NCI-H1048 (cell line): ENCODE data around the gene TRIM52.

ENCODE experiments used
- DNase-seq: peaks from one replicate; lab custom pipeline; 2025; lab: John Stamatoyannopoulos, UW

TRIM52 gene

GRCh38 chr5:181258576-181258975 is 2.4 kb downstream of the TRIM52 start:
- no peak for DNase-seq

- no peak for DNase-seq
These were observed 4.9 kb downstream of the TRIM52 start for GRCh38 chr5:181255836-181256578.

GRCh38 chr5:181255276-181255675 is 5.7 kb downstream of the TRIM52 start:
- DNase-seq, result no peak

GRCh38 chr5:181248277-181248676 is 12.7 kb downstream of the TRIM52 start:
- DNase-seq, result no peak

GRCh38 chr5:181246276-181247049 is 14.5 kb downstream of the TRIM52 start:
- DNase-seq, result no peak

GRCh38 chr5:181245427-181246275 is 15.3 kb downstream of the TRIM52 start:
- DNase-seq, result no peak

GRCh38 chr5:181243564-181244343 is 17.2 kb downstream of the TRIM52 start, which contains the start of gene RACK1:
TSS of gene RACK1 (minus strand) at chr5:181243906. CDS start at chr5:181243800, 106 bp downstream.
- DNase-seq, result no peak

GRCh38 chr5:181243018-181243563 is 17.9 kb downstream of the TRIM52 start:
- DNase-seq, result no peak

GRCh38 chr5:181242031-181242451 is 18.9 kb downstream of the TRIM52 start:
- DNase-seq, result no peak

GRCh38 chr5:181241393-181241975 is 19.5 kb downstream of the TRIM52 start:
- no peak for DNase-seq

GRCh38 chr5:181239062-181239663 is 21.8 kb downstream of the TRIM52 start:
- no peak for DNase-seq

- no peak for DNase-seq
These were observed 23.1 kb downstream of the TRIM52 start for GRCh38 chr5:181237729-181238385.

- no peak for DNase-seq
These were observed 23.8 kb downstream of the TRIM52 start for GRCh38 chr5:181236954-181237641.

- no peak for DNase-seq
These were observed 24.5 kb downstream of the TRIM52 start for GRCh38 chr5:181236471-181236870.

GRCh38 chr5:181235689-181236366 is 25.1 kb downstream of the TRIM52 start:
- no peak for DNase-seq

- DNase-seq, result no peak
These were observed 25.6 kb downstream of the TRIM52 start for GRCh38 chr5:181235323-181235688.

GRCh38 chr5:181234455-181235306 is 26.3 kb downstream of the TRIM52 start:
- no peak for DNase-seq
